Measurements from ENCODE around the gene RAPGEF5. TPM values are rescaled to one million over a fixed set of nuclear protein-coding genes. Genes with fewer than 3 reads are reported as not detected.

RAPGEF5 gene
- total and polyA plus RNA-seq, 4 donors: 7.1 to 54.8 (median 13.0) TPM

DNA sequence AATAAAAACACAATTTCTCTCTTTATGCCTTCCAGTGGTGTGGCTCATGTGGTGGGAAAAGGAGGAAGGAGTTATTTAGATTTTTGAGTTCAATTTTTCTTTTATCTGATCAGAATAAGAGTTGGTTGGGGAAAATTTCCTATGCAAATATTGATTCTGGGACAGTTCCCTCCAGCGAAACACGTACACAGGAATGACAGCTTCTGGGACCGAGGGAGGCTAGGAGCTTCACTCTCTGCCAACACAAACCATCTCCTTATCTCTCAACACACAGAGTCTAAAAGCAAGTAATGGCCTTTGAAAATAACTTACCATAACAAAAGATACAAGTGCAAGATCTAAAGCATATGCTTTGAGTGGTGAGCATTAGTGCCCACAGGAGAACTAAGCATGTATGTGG lies 122.7 kb downstream of the RAPGEF5 start:
- Histone ChIP-seq H3K27me3 (ENCODE audit: control insufficient read depth in 4 of 4, insufficient read depth in 4 of 4, low read length in 3 of 4) (no peaks in the 10 kb centered on the region), H3K9ac (ENCODE audit: low read depth in 1 of 2, low read length in 2 of 2) (no peak overlapping the region), H3K27ac (ENCODE audit: low read depth in 1 of 2, low read length in 2 of 2) (no peak overlapping the region), H3K9me3 (ENCODE audit: control insufficient read depth in 4 of 4, low read length in 3 of 4) (no peaks in the 10 kb centered on the region), H3K4me1 (ENCODE audit: control insufficient read depth in 4 of 4, insufficient read depth in 4 of 4, low read length in 3 of 4) (peaks cover 0 to 19% (median 5%) of the 10 kb centered on the region in 4 donors), H3K36me3 (ENCODE audit: control insufficient read depth in 4 of 4, insufficient read depth in 3 of 4, low read depth in 1 of 4, low read length in 3 of 4) (no peaks in the 10 kb centered on the region), H3K4me3 (ENCODE audit: low read depth in 1 of 3, low read length in 3 of 3) (no peak overlapping the region)
- TF ChIP-seq, protein P1, sequence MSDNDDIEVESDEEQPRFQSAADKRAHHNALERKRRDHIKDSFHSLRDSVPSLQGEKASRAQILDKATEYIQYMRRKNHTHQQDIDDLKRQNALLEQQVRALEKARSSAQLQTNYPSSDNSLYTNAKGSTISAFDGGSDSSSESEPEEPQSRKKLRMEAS (IDR thresholded peaks at IDR 0.05): no peak
- TF ChIP-seq, protein P2, sequence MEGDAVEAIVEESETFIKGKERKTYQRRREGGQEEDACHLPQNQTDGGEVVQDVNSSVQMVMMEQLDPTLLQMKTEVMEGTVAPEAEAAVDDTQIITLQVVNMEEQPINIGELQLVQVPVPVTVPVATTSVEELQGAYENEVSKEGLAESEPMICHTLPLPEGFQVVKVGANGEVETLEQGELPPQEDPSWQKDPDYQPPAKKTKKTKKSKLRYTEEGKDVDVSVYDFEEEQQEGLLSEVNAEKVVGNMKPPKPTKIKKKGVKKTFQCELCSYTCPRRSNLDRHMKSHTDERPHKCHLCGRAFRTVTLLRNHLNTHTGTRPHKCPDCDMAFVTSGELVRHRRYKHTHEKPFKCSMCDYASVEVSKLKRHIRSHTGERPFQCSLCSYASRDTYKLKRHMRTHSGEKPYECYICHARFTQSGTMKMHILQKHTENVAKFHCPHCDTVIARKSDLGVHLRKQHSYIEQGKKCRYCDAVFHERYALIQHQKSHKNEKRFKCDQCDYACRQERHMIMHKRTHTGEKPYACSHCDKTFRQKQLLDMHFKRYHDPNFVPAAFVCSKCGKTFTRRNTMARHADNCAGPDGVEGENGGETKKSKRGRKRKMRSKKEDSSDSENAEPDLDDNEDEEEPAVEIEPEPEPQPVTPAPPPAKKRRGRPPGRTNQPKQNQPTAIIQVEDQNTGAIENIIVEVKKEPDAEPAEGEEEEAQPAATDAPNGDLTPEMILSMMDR (IDR thresholded peaks at IDR 0.05; ENCODE audit: low read depth, low read length, missing input control): no peak
- TF ChIP-seq, protein P3, sequence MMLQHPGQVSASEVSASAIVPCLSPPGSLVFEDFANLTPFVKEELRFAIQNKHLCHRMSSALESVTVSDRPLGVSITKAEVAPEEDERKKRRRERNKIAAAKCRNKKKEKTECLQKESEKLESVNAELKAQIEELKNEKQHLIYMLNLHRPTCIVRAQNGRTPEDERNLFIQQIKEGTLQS (IDR thresholded peaks at IDR 0.05): no peak
- TF ChIP-seq EGR1 (IDR thresholded peaks at IDR 0.05; ENCODE audit: low read depth in 2 of 2): no peak
- no peak for TF ChIP-seq JUND (IDR thresholded peaks at IDR 0.05)
- TF ChIP-seq YY1 (IDR thresholded peaks at IDR 0.05): no peak
- TF ChIP-seq FOXA2 (IDR thresholded peaks at IDR 0.05): no peak
- TF ChIP-seq, protein P4, sequence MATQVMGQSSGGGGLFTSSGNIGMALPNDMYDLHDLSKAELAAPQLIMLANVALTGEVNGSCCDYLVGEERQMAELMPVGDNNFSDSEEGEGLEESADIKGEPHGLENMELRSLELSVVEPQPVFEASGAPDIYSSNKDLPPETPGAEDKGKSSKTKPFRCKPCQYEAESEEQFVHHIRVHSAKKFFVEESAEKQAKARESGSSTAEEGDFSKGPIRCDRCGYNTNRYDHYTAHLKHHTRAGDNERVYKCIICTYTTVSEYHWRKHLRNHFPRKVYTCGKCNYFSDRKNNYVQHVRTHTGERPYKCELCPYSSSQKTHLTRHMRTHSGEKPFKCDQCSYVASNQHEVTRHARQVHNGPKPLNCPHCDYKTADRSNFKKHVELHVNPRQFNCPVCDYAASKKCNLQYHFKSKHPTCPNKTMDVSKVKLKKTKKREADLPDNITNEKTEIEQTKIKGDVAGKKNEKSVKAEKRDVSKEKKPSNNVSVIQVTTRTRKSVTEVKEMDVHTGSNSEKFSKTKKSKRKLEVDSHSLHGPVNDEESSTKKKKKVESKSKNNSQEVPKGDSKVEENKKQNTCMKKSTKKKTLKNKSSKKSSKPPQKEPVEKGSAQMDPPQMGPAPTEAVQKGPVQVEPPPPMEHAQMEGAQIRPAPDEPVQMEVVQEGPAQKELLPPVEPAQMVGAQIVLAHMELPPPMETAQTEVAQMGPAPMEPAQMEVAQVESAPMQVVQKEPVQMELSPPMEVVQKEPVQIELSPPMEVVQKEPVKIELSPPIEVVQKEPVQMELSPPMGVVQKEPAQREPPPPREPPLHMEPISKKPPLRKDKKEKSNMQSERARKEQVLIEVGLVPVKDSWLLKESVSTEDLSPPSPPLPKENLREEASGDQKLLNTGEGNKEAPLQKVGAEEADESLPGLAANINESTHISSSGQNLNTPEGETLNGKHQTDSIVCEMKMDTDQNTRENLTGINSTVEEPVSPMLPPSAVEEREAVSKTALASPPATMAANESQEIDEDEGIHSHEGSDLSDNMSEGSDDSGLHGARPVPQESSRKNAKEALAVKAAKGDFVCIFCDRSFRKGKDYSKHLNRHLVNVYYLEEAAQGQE (IDR thresholded peaks at IDR 0.05): no peak
- no peak for TF ChIP-seq GABPA (IDR thresholded peaks at IDR 0.05 in 1 of 2, conservative IDR thresholded peaks at IDR 0.05 in 1 of 2)
- no peak for TF ChIP-seq TAF1 (conservative IDR thresholded peaks at IDR 0.05)
- TF ChIP-seq RXRA (IDR thresholded peaks at IDR 0.05): no peak
- TF ChIP-seq RAD21 (IDR thresholded peaks at IDR 0.05): no peak
- TF ChIP-seq HNF4A (conservative IDR thresholded peaks at IDR 0.05): no peak
- TF ChIP-seq FOXA1 (IDR thresholded peaks at IDR 0.05): no peak
- no peak for TF ChIP-seq HNF4G (IDR thresholded peaks at IDR 0.05)
- TF ChIP-seq SP1 (IDR thresholded peaks at IDR 0.05): no peak
- TF ChIP-seq NR2F2 (IDR thresholded peaks at IDR 0.05): no peak
- TF ChIP-seq, protein P5, sequence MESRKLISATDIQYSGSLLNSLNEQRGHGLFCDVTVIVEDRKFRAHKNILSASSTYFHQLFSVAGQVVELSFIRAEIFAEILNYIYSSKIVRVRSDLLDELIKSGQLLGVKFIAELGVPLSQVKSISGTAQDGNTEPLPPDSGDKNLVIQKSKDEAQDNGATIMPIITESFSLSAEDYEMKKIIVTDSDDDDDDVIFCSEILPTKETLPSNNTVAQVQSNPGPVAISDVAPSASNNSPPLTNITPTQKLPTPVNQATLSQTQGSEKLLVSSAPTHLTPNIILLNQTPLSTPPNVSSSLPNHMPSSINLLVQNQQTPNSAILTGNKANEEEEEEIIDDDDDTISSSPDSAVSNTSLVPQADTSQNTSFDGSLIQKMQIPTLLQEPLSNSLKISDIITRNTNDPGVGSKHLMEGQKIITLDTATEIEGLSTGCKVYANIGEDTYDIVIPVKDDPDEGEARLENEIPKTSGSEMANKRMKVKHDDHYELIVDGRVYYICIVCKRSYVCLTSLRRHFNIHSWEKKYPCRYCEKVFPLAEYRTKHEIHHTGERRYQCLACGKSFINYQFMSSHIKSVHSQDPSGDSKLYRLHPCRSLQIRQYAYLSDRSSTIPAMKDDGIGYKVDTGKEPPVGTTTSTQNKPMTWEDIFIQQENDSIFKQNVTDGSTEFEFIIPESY (IDR thresholded peaks at IDR 0.05): no peak
- no peak for DNase-seq (ENCODE audit: low spot score)
- WGBS: 28% methylated on average over 3 of the region's 3 CpGs
